Stimulated activated CD4-positive, alpha-beta T cell treated with anti-CD3 and anti-CD28 coated beads, Interleukin-1b, Interleukin-23, amount 100 ng/mL, for 24 hours (primary cell): Measurements from ENCODE around the gene LTBP4.

Experiments
- DNase-seq, 4 experiments: peaks; one replicate each; pipeline ENCODE4 v3.0.0-alpha.2; 2020; ENCODE audit warnings: low read depth in 4 of 4, low spot score in 1 of 4

Gene LTBP4

DNA sequence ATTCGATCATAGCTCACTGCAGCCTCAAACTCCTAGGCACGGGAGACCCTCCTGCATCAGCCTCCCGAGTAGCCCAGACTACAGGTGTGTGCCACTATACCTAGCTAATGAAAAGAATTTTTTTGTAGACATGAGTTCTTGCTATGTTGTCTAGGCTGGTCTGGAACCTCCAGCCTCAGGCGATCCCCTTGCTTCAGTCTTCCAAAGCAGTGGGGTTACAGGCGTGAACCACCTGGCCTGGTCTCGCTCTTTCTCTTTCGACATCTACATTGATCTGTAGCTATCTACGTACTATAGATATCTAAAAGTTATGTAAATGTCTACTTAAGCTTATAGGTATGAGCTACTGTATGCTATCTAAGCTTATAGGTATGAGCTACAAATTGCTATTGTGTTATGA is 56.9 kb downstream of the LTBP4 start:
- no peak for DNase-seq

DNA sequence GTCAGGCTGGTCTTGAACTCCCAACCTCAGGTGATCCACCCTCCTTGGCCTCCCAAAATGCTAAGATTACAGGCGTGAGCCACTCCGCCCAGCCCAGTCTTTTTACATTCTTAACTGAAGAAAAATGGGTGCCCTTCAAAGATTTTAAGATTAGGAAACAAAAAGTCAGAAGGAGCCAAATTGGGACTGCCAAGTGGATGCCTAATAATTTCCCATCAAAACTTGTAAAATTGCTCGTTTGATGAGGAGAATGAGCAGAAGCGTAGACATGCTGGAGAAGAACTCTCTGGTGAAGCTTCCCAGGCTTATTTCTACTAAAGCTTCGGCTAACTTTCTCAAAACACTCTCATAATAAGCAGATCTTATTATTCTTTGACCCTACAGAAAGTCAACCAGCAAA is 57.9 kb downstream of the LTBP4 start:
- no peak for DNase-seq

DNA sequence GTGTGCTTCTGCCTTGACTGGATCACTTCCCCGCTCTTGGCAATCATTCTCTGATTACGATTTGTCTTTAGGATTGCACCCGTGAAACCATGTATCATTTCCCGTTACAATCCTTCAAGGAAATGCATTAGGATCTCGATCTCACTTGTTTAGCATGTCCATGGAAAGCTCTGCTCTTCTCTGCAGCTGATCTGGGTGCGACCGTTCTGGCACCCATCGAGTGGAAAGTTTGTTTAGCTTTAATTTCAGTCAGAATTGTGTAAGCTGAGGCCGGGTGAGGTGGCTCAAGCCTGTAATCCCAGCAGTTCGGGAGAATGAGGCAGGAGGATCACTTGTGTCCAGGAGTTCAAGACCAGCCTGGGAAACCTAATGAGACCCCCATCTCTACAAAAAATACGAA is 58.4 kb downstream of the LTBP4 start:
- DNase-seq, result no peak

DNA sequence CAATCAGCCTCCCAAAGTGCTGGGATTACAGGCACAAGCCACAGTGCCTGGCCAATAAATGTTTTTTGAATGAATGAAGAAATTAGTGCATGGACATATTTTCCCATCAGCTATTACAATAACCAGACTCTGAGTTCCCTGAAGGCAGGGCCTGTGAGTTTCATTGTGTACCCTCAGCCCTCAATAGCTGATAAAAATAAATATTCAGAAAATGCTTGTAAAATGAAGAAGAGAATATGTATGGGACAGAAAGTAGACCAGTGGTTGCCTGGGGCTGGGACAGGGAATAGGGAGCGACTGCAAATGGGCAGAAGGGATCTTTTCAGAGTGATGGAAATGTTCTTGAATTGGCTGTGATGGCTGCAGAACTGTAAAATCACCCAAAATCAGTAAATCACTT is 60.4 kb downstream of the LTBP4 start:
- no peak for DNase-seq

DNA sequence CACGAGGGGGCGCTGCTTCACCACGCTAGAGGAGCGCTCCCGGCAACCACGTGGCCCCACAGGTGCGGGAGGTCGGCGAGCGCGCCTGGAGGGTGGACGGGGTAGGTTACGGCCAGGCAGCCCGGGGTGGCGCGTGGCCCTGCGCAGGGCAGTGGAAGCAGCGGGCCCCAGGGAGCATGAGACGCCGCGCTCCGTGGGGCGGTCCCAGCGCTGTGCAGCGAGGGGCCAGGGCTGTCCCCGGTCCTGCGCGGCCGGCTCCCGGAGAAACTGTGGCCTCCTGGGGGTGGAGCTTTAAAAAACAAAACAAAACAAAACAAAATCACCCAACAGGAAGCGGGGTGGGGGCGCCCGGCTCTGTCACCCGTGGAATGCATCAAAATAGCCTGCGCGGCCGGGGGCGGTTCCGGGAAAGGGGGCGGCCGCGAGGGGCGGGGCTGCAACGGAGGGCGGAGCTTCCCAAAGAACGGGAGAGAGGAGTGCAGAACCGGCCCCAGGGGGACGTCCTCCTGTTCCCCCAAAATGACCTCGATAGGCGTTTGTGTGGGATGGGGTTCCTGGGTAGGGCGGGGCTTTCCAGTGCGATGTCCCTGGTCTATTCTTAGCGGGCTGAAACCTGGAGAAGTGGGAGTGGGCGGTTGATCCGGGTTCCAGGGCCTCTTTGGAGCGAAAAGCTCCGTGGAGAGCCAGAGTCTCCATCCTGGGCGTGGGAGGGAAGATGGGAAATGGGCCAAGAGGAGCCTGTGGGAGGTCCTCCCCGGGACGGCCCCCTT is 61.9 kb downstream of the LTBP4 start:
- peak; percentile 89 to 96 (median 92) for DNase-seq

DNA sequence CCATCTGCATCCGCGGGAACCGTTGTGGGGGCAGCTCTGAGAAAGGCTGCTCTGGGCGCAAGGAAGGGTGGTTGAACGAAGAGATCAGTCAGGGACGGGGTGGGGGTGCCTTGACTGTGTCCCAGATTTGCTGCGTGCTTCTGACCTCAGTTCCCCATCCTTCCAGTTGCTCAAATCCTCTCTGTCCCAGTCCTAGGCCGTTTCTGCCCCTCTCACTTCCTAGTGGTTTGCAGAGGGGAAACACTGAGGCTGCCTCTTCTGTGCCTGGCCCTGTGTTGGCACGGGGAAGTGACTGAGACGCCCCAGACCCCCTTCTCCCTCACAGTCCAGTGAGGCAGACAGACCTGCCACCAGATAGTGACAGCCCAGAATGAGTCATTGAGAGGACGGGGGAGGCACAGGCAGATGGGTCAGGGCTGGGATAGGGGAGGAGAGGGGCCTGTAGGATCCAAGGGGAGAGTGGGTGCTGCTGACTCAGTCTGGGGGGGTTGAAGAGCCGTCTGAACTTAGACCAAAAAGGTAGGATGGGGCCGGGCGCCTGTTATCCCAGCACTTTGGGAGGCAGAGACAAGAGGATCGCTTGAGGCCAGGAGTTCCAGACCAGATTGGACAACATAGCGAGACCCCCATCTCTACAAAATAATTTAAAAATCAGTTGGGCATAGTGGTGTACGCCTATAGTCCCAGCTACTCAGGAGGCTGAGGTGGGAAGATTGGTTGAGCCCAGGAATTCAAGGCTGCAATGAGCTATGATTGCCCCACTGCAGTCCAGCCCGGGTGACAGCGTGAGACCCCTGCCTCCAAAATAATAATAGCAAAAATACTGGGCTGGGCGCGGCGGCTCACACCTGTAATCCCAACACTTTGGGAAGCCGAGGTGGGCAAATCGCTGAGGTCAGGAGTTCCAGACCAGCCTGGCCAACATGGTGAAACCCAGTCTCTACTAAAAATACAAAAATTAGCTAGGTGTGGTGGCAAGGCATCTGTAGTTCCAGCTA is 62.8 kb downstream of the LTBP4 start:
- DNase-seq, result no peak

DNA sequence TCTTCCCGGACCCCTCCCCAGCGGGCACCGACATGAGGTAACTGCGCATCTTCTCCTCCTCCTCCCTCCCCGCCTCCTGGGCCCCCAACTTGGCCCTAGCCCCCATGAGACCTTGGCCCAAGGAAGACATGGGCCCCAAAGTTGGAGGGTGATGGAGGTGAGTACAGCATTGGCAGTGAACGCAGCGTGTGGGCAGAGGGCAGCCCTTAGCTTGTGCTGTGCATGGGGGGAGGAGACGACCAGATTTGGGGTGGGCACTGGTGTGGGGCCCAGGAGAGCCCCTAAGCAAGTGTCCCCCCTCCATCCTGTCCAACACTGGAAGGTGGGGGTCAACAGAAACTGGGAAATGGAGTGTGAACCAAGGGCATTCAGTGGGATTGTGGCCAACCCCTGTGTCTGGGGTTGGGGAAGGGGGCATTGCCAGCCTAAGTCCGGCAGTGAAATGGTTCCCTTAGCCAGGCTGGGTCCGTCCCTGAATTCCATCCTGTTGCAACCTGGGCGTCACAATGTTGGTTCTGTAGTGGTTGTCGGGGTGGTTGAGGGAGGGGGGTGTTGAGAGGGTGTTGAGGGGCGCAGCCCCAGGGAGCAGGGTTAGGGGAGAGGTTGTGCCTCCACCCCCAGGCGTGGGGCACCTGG is 65.8 kb downstream of the LTBP4 start:
- DNase-seq, result no peak

DNA sequence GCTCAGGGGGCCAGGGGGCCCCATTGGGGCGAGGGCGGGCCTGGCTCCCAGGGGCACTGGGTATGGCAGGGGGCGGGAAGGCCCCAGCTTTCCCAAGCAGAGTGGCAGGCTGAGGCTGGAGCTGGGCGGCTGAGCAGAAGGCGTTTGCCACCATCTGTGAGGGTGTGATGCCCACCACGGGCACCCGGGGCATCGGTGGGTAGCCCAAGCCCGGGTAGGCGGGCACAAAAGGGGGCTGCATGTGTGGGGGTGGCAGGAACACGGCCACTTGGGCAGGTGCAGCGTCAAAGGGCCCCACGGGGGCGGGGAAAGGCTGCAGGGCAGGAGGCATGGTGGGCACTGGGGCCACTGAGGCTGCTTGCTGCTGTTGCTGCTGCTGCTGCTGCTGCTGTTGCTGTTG is 66.4 kb downstream of the LTBP4 start:
- no peak for DNase-seq

DNA sequence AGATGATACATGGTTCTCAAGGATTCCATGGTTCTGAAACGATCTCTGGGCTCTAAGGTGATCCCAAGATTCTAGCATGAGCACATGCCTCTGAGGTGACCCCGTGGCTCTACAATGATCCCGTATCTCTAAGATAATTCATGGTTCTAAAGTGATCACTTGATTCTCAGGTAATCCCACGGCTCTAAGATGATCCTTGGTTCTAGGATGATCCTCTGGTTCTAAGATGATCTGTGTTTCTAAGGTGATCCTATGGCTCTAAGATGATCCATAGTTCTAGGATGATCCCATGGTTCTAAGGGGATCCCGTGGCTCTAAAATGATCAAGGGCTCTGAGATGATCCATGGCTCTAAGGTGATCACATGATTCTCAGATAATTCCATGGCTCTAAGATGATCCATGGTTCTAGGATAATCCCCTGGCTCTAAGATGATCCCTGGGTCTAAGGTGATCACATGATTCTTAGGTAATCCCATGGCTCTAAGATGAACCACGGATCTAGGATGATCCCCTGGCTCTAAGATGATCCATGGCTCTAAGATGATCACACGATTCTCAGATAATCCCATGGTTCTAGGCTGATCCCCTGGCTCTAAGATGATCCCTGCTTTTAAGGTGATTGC is 67.9 kb downstream of the LTBP4 start:
- no peak for DNase-seq

DNA sequence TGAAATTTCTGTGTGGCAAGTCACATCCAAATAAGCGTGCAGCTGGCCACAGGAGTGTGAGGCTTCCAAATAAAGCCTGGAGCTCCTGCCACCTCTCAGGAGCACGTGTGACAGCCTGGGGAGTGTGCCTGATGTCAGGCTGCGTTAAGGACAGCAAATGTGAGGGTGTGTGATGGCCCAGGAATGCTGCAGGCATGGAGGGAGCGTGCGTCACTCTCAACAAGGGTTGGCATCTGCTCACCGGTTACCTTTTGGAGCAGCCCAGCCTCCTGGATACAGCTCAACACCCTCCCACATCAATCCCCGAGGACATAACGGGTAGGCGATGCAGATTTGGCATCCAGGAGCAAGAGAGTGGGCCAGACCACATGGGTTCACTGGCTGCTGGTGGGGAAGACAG is 70.2 kb downstream of the LTBP4 start:
- DNase-seq, result no peak

DNA sequence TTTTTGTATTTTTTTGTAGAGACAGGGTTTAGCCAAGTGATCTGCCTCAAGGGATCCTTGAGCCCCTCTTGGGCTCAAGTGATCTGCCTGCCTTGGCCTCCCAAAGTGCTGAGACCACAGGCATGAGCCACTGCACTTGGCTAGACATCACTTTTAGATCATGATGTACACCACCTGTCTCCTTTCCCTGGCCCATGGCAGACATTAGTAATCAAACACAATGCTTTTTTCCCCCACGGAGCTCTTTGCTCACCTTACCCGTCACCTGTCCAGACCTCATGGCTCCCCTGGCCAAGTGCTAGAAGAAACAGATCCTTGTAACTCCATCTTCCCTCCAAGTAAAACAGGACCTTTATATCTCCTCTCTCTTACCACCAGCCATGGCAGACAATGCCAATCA is 70.9 kb downstream of the LTBP4 start:
- DNase-seq, result no peak

DNA sequence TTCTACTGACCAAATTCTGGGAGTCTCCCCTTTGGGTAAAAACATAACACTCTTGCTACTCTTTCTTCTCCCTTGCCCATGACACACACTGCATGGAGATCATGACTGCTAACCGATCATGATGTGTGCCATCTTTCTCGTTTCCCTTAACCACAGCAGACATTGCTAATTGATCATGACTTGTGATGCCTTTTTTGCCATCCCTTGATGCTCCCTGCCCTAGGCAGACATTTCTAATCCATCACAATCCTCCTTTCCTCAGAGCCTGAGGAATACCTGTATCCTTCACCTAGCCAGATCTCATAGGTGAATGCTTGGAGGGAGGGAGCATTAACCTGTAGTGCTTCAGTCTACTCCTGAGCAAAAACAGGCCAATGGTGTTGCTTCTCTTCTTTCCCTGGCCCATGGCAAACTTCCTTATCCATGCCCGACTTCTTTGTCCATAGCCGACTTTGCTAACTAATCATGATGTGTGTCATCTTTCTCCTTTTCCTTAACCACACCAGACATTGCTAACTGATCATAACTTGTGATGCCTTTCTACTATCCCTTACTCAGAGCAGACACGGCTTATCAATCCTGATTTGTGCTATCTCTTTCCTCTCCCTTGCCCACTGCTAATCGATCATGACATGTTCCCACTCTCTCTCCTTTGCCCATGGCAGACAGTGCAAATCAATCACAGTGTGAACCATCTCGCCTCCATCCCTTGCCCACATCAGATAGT is 71.6 kb downstream of the LTBP4 start:
- no peak for DNase-seq

DNA sequence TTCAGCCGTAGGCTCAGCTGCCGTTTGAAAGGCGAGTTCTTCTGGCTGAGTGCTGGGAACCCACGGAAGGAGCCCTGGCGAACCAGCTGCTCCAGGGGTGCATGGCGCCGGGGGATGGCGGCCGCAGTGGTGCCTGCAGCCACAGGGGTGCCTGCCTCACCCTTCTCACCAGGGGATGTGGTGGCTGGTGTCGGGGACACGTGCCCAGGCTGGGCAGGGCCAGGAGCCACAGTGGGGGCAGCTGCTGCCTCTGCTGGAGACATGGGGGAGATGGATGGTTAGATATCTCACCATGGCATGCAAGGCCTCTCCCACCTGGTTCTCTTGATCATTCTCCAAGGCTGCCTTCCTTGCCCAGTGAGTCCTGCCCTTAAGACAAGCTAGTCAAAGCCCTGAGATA is 72.2 kb downstream of the LTBP4 start:
- DNase-seq, result no peak

DNA sequence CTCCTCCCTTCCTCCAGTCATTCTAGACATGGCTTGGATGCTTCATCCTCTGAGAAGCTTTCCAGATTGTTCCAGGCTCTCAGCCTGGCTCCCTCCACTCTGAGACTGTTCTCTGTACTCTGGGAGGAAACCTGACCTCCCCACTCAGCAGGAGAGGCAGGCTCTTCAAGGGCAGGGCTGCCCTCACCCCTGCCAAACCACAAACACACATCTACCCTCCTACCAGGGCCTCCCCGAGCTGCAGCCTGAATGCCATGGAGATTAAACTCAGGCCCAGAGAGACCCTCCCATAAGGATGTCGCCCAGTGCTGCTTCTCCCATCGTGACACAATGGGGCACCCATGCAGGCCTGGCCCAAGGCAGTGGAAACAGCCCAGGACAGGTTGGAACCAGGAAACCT is 73.1 kb downstream of the LTBP4 start:
- DNase-seq, result no peak

DNA sequence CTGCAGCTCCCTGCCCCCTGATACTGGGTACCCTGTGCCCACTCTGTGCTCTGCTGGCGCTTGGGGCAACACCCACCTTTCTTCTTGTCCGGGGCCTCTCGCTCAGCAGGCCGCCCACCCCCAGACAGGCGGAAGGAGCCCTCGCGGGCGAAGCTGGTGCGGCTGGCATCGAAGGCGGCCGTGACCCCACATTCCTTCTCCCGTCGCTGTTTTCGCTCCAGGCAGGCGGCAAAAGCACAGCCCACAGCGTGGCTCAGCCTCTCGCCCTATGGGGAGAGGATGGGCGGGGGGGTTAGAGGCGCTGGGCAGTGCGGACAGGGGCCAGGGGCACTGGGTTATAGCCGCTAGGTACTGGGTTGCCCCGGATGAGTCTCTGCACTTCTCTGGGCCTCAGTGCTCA is 76.0 kb downstream of the LTBP4 start:
- no peak for DNase-seq
